B cell (primary cell): Measurements from ENCODE around the gene SCPEP1. TPM values are rescaled to one million over a fixed set of nuclear protein-coding genes. Genes with fewer than 3 reads are reported as not detected.

ENCODE experiments used
- ATAC-seq: fragments of 200-7000 bp; cut with Tn5 transposase; one replicate; pipeline ENCODE4 v1.10.0; 2021; ENCODE audit warnings: low read depth, mild to moderate bottlenecking, moderate number of reproducible peaks, moderate library complexity
- CTCF ChIA-PET: fragments of 350-600 bp; sonication (Branson Sonifier 250); formaldehyde crosslinking; loops from one replicate; lab custom pipeline; 2021; ENCODE audit warnings: antibody characterized with exemption, inconsistent platforms; lab: Charles Lee
- POLR2A ChIA-PET: fragments of 350-600 bp; sonication (Branson Sonifier 250); formaldehyde crosslinking; loops from one replicate; lab custom pipeline; 2021; ENCODE audit warnings: antibody characterized with exemption; lab: Charles Lee
- DNase-seq: peaks from one replicate; pipeline ENCODE4 v3.0.0; 2013
- H2AFZ ChIP-seq: 2 replicates; pipeline ENCODE4 v1.6.1; 2012; ENCODE audit warnings: mild to moderate bottlenecking, low read depth, low read length; ENCODE audit not compliant: insufficient read depth, poor library complexity, severe bottlenecking
- H3K27ac ChIP-seq, 2 donors: 1 replicate in 1 of 2; 2 replicates in 1 of 2; pipeline ENCODE4 v1.5.1; 2012 to 2013; ENCODE audit warnings: low read length in 2 of 2, mild to moderate bottlenecking in 2 of 2, moderate library complexity in 1 of 2
- H3K27me3 ChIP-seq, 4 experiments: fragments of 200-600 bp in 1 of 4; sonication (generic) in 1 of 4; replicated peaks in 1 of 4; 1 replicate in 2 of 4; 2 replicates in 2 of 4; pipeline versions ENCODE4 v1.6.1 to v1.7.0; 2013 to 2016; ENCODE audit warnings: low read length in 3 of 4, mild to moderate bottlenecking in 2 of 4, mixed read lengths in 1 of 4, moderate library complexity in 1 of 4; ENCODE audit not compliant: insufficient read depth in 4 of 4, control insufficient read depth in 3 of 4; ENCODE audit errors: control extremely low read depth in 1 of 4
- H3K36me3 ChIP-seq, 2 experiments: replicated peaks in 1 of 2; 1 replicate in 1 of 2; 2 replicates in 1 of 2; pipeline versions ENCODE4 v1.6.1 to v1.7.1; 2013; ENCODE audit warnings: low read length in 1 of 2; ENCODE audit not compliant: insufficient read depth in 2 of 2, control insufficient read depth in 1 of 2; ENCODE audit errors: control extremely low read depth in 1 of 2, extremely low read depth in 1 of 2
- H3K4me1 ChIP-seq, 2 donors: fragments of 200-600 bp in 1 of 2; sonication (generic) in 1 of 2; 1 replicate in 1 of 2; 2 replicates in 1 of 2; pipeline versions ENCODE4 v1.5.1 to v1.6.1; 2013 to 2017; ENCODE audit warnings: low read length in 2 of 2; ENCODE audit not compliant: control insufficient read depth in 2 of 2, insufficient read depth in 2 of 2
- H3K4me2 ChIP-seq: replicated peaks from 2 replicates; pipeline ENCODE3; 2012; ENCODE audit warnings: mild to moderate bottlenecking, low read depth, low read length; ENCODE audit not compliant: poor library complexity, severe bottlenecking
- H3K4me3 ChIP-seq, 5 experiments: fragments of 200-600 bp in 1 of 5; sonication (generic) in 1 of 5; 1 replicate in 3 of 5; 2 replicates in 2 of 5; pipeline versions ENCODE4 v1.5.1 to v1.7.0; 2011 to 2016; ENCODE audit warnings: low read length in 4 of 5, mild to moderate bottlenecking in 4 of 5, low read depth in 2 of 5, control low read depth in 1 of 5, moderate library complexity in 1 of 5; ENCODE audit not compliant: insufficient read depth in 1 of 5; ENCODE audit errors: control extremely low read depth in 1 of 5, extremely low read depth in 1 of 5
- H3K79me2 ChIP-seq: fragments of 200-600 bp; sonication (generic); one replicate; pipeline ENCODE4 v1.6.0; 2016; ENCODE audit warnings: low read length; ENCODE audit not compliant: control insufficient read depth, insufficient read depth
- H3K9ac ChIP-seq: fragments of 200-600 bp; sonication (generic); 2 replicates; pipeline ENCODE4 v1.6.1; 2017; ENCODE audit warnings: mild to moderate bottlenecking, low read length, moderate library complexity
- H3K9me3 ChIP-seq, 3 donors: one replicate each; pipeline versions ENCODE4 v1.6.1 to v1.7.1; 2013; ENCODE audit warnings: low read length in 2 of 3; ENCODE audit not compliant: control insufficient read depth in 2 of 3, insufficient read depth in 1 of 3; ENCODE audit errors: control extremely low read depth in 1 of 3
- H4K20me1 ChIP-seq: 2 replicates; pipeline ENCODE4 v1.6.0; 2012; ENCODE audit warnings: mild to moderate bottlenecking, low read length; ENCODE audit not compliant: insufficient read depth, control insufficient read depth, poor library complexity, severe bottlenecking
- H3K27ac Mint-ChIP-seq: one replicate; pipeline ENCODE4 v1.8.0; 2021; ENCODE audit warnings: mixed read lengths
- H3K27me3 Mint-ChIP-seq: one replicate; pipeline ENCODE4 v1.8.0; 2021; ENCODE audit warnings: mixed read lengths
- H3K4me1 Mint-ChIP-seq: one replicate; pipeline ENCODE4 v1.8.0; 2021; ENCODE audit warnings: mixed read lengths
- H3K4me3 Mint-ChIP-seq: one replicate; pipeline ENCODE4 v1.8.0; 2021; ENCODE audit warnings: mixed read lengths
- H3K9me3 Mint-ChIP-seq: one replicate; pipeline ENCODE4 v1.8.0; 2022; ENCODE audit warnings: mixed read lengths; ENCODE audit not compliant: insufficient read depth
- CTCF ChIP-seq: fragments of 200-600 bp; IDR thresholded peaks from one replicate; pipeline ENCODE4 v1.8.0; 2022; ENCODE audit warnings: antibody characterized with exemption, mild to moderate bottlenecking
- EZH2 ChIP-seq: IDR thresholded peaks from 2 replicates; pipeline ENCODE4 v1.6.1; 2012; ENCODE audit warnings: borderline replicate concordance, low read depth, mild to moderate bottlenecking, moderate library complexity, low read length; ENCODE audit not compliant: insufficient read depth, poor library complexity, severe bottlenecking
- WGBS: methylation state at CpG from one replicate; pipeline ENCODE4 v1.1.5; 2013; ENCODE audit warnings: missing lambda C conversion rate; ENCODE audit not compliant: insufficient coverage; 5-methylcytosine and 5-hydroxymethylcytosine counted together
- intact Hi-C: fragments of 100-400 bp; cut with micrococcal nuclease; formaldehyde crosslinking; loops from one replicate; pipeline ENCODE4 v1.10.0; 2022
- polyA plus RNA-seq: library from polyadenylated mRNA; depleted of rRNA; stranded (reverse); fragments of >200 nt; gene quantifications from 2 replicates; pipeline ENCODE4 v1.2.3, GENCODE V29; 2012
- total RNA-seq, 2 donors: library from RNA; stranded (reverse); fragments of 120-200 nt in 1 of 2; gene quantifications; 1 replicate in 1 of 2; 2 replicates in 1 of 2; pipeline versions ENCODE4 v1.2.3 to v1.2.4, GENCODE V29; 2013 to 2022

The SCPEP1 gene
- total and polyA plus RNA-seq, 2 donors (not counting 1 experiment from before 2014, with no cell fraction given), result 66.6 to 121 TPM

GRCh38 chr17:57045868-57046704, 68.2 kb downstream of the SCPEP1 start:
- peak overlapping the region; percentile 94 for H3K4me2 ChIP-seq
- ChIA-PET POLR2A (no interaction called here), CTCF (interaction anchor here (0.7 to 1.1 kb wide), 4 partner anchors 8 to 41 kb away, joined by 3 to 4 read pairs (median 4); no protein-coding TSS in a partner anchor)
- H3K4me1 Mint-ChIP-seq, result peaks cover 18% of the 10 kb centered on the region
- H3K4me3 ChIP-seq, result peak overlapping the region; percentile 21 to 69 (median 49)
- H3K4me3 Mint-ChIP-seq, result peak overlapping the region; percentile 85
- 7% methylated on average over 63 of the region's 69 CpGs for WGBS
- DNase-seq, result peak; percentile 62
- TF ChIP-seq EZH2 (no peak), CTCF (no peak)
- H3K27me3 ChIP-seq, result peaks cover 0 to 34% (median 20%) of the 10 kb centered on the region in 4 experiments
- intact Hi-C loops, result loop anchor here (2.0 kb wide), 1 partner anchor 41 kb away; no protein-coding TSS in a partner anchor
- peaks cover 24 to 26% of the 10 kb centered on the region in 2 donors for H3K4me1 ChIP-seq
- H3K9me3 ChIP-seq, result peaks cover 0 to 8% (median 1%) of the 10 kb centered on the region in 3 donors
- H3K79me2 ChIP-seq, result no peaks in the 10 kb centered on the region
- no peaks in the 10 kb centered on the region for H3K36me3 ChIP-seq
- peaks cover 35% of the 10 kb centered on the region for H3K27me3 Mint-ChIP-seq
- no peaks in the 10 kb centered on the region for H4K20me1 ChIP-seq
- peak; percentile 73 for ATAC-seq
- H3K27ac ChIP-seq, result no peak overlapping the region
- peak overlapping the region; percentile 50 for H3K27ac Mint-ChIP-seq
- peak overlapping the region; percentile 67 for H3K9ac ChIP-seq
- no peaks in the 10 kb centered on the region for H3K9me3 Mint-ChIP-seq
- peak overlapping the region; percentile 85 for H2AFZ ChIP-seq

GRCh38 chr17:57046749-57047148, 68.8 kb downstream of the SCPEP1 start:
- CTCF ChIA-PET, result interaction anchor here (0.6 kb wide), 1 partner anchor 796 kb away, joined by 3 read pairs; no protein-coding TSS in a partner anchor
- H3K4me3 Mint-ChIP-seq, result peak overlapping the region; percentile 85

More at GRCh38 chr17:57046749-57047148, 68.8 kb downstream of the SCPEP1 start:
- Histone ChIP-seq H3K4me3 (peak overlapping the region in 4 of 5 experiments; percentile 46 to 69 (median 52)), H3K4me2 (peak overlapping the region; percentile 94), H2AFZ (peak overlapping the region; percentile 85), H3K9ac (peak overlapping the region; percentile 67), H3K27me3 (peaks cover 0 to 34% (median 20%) of the 10 kb centered on the region in 4 experiments), H3K27ac (no peak overlapping the region), H3K4me1 (peaks cover 24 to 26% of the 10 kb centered on the region in 2 donors), H3K79me2 (no peaks in the 10 kb centered on the region), H3K9me3 (peaks cover 0 to 8% (median 1%) of the 10 kb centered on the region in 3 donors), H3K36me3 (no peaks in the 10 kb centered on the region), H4K20me1 (no peaks in the 10 kb centered on the region)
- H3K27me3 Mint-ChIP-seq, result peaks cover 39% of the 10 kb centered on the region
- DNase-seq (peak; percentile 35), ATAC-seq (peak; percentile 32)
- intact Hi-C loops, result loop anchor here (2.0 kb wide), 1 partner anchor 42 kb away; no protein-coding TSS in a partner anchor
- H3K4me1 Mint-ChIP-seq, result peaks cover 18% of the 10 kb centered on the region
- 40% methylated on average over 14 of the region's 18 CpGs for WGBS
- no peaks in the 10 kb centered on the region for H3K9me3 Mint-ChIP-seq
- peak overlapping the region; percentile 41 for H3K27ac Mint-ChIP-seq
- TF ChIP-seq EZH2 (no peak), CTCF (no peak)
- POLR2A ChIA-PET, result no interaction called here
